HG03565 (cell line): Measurements from ENCODE around the gene TFF2.
A peak's percentile ranks its signal among the peaks of the same experiment; 100 is the strongest.

Experiments
- ATAC-seq: cut with Tn5 transposase; IDR thresholded peaks from one replicate; pipeline ENCODE4 v1.9.1; 2021; ENCODE audit warnings: mild to moderate bottlenecking, moderate library complexity; ENCODE audit not compliant: unreplicated experiment

The TFF2 gene

DNA sequence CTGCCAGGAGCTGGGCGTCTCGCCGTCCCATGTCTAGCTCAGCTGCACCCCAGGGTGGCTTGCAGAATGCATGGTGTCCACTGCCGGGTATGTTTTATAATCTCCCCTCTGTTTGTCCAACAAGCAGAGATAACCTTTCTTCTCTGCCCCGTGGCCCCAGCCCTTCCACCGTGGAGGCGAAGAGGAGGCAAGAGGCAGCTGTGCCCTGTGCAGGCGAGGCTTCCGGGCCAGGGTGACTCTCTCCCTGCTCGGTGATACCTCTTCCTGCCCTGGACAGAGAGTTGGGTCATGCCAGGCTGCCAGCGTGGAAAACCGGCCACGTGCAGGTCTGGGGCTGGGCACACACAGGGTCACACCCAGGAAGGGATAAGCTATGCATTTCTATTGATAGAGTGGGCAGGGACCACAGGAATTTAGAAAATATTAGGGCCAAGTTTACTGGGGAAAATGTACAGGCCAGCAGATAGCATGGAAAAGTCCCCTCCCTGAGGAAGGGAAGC lies at the start of gene TFF2:
TSS of gene TFF2 (minus strand) at position 68 of the 500 bp plus-strand sequence. CDS start at position 31, 37 bp downstream.
- ATAC-seq = no peak

GRCh38 chr21:42400525-42400924 lies 49.7 kb upstream of the TFF2 start:
- ATAC-seq = peak; percentile 45

GRCh38 chr21:42398436-42399028 lies 47.7 kb upstream of the TFF2 start:
- no peak for ATAC-seq

DNA sequence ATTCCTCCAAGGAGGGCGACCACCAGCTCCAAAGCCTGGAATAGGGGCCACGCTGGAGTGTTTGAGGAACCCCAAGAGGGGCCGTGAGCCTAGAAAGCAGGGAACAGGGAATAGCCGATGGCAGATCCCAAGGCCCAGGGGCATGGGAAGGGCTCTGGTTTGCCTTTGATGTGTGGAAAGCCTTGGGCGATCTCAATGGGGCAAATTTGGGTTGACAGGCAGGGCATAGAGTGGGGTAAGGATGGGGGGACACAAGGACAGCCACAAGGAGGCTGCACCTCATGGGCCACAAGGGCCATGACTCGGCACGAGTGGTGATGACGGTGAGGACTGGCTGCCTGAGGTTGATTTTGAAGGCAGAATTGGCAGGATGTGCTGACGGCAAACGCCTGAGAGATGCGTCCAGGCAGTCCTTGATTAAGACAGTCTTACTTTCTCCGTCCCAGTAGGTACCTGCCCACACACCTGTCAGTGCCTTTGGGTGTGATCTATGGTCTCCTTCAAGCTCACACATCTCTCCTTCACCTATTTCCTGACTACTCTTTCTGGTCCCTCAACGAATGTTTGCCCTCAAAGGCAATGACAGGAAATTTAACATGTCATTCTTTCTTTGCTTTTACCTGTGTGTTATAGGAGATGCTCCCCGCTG lies 47.1 kb upstream of the TFF2 start:
- ATAC-seq = no peak

DNA sequence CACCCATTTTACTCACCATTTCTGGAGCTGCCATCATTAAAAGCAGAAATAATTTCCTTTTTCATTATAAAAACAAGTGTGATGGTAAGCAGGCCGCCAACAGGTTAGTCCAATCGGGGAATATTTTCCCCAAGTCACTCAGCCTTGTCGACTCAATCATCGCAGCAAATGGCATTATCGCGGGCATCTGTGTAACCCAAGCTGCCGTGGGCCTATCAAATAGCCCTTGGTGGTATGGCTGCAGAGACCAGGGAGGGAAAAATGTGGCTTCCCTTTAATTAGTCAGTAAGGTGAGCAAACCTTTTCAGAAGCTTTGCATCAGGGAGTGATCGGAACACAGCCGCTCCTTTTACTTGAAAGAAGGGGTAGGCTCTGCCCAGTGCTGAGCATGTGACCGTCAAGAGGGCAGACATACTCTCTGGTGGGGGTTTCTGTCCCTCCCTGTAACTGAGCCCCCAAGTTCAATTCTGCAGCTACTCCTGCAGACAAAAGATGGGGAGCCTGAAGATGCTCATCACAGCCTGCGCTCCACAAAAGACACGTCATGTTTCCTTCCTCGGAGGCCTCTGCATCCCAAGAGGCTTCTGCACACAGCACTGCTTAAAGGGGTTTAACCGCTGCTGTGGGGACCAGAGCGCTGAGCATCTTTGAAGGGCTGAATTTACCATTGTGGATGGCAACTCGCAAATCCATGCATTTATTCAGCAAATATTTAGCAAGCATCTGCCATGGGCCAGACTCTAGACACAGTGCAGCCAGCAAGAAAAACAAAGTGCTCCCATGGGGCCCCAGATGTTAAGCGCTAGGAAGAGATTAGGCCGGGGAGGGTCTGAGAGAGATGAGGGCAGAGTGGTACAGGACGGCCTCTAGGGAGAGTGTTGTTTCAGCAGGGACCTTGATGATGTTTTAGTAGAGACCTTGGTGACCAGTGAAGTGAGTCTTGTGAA lies 46.3 kb upstream of the TFF2 start:
- no peak for ATAC-seq

- ATAC-seq = no peak
Measured at GRCh38 chr21:42395905-42396651, 45.3 kb upstream of the TFF2 start, which contains the start of gene TMPRSS3. TMPRSS3 (minus strand) TSS chr21:42396052; CDS start chr21:42395417, 635 bp downstream.

- ATAC-seq = no peak
Measured at GRCh38 chr21:42395302-42395701, 44.5 kb upstream of the TFF2 start.

- no peak for ATAC-seq
Measured at GRCh38 chr21:42393443-42393950, 42.7 kb upstream of the TFF2 start.

GRCh38 chr21:42392731-42393442 lies 42.1 kb upstream of the TFF2 start:
- peak; percentile 76 for ATAC-seq

DNA sequence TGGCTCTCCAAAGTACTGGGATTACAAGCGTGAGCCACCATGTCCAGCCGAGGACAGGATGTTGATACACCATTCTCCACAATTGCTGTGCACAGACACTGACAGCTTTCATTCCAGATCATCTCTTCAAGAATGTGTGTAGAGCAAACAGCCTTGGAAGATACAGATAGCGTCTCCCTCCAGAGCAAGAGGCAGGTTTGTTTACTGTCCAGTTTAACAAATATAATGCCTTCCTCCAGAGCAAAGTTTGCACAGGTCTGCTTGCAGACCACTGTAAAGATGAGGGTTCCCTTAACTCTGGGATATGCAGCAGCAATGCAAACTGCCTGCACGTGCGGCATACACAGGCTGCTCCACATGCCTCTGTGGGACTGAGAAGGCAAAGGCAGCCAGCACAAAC lies 40.5 kb upstream of the TFF2 start:
- no peak for ATAC-seq

DNA sequence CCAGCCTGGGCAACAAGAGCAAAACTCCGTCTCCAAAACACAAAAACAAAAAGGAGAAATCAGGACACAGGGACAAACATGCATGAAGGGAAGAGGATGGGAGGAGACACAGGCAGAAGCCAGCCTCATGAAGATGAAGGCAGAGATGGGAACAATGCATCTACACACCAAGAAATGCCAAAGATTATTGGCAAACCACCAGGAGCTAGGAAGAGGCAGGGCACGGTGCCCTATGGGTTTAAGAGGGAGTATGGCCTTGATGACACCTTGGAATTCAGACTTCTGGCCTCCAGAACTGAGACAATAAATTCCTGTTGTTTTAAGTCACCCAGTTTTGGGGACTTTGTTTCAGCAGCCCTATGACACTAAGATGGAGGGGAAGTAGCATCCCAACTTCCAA lies 39.9 kb upstream of the TFF2 start:
- ATAC-seq = no peak

DNA sequence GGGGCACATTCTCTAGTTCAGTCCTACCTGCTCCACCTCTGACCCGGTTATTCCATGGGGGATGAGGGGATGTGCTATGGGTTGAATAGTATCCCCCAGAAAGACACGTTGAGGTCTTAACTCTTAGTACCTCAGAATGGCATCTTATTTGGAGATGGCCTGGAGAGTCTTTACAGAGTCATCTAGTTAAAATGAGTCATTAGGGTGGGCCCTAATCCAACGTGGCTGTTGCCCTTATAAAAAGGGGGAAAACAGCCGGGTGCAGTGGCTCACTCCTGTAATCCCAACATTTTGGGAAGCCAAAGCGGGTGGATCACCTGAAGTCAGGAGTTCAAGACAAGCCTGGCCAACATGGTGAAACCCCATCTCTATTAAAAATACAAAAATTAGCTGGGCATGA lies 39.4 kb upstream of the TFF2 start:
- no peak for ATAC-seq

- ATAC-seq = no peak
Measured at GRCh38 chr21:42389449-42389835, 38.6 kb upstream of the TFF2 start.

DNA sequence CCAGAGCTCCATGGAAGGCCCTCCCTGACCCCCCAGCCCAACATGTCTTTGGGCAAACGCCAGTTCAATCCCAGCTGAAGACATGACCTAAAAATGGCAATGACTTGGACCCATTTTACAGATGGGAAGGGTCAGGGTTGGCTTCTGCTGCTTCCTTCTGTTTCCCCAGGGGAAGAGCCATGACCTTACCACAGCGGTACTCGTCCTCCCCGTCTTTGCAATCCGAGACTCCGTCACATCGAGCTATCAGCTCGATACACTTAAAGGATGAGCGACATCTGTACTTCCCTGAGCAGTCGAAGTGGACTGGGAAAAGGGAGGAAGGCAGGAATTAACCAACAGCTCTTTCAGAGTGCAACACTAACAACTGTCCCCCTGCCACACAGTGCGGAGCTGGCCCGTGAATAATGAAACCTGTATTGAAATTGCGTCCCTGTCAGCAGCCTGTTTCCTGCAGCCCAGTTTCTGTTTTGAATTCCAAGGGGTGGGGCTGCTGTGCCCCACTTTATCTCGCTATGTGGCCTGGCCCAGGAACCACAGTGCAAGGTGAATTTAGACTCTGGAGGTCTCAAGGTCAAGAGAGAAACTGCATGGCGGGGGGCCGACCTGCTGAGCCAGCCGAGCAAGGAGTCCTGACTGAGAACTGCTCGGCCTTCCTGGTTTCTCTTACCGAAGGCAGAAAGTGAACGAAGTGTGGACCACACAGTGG lies 38.1 kb upstream of the TFF2 start:
- no peak for ATAC-seq

DNA sequence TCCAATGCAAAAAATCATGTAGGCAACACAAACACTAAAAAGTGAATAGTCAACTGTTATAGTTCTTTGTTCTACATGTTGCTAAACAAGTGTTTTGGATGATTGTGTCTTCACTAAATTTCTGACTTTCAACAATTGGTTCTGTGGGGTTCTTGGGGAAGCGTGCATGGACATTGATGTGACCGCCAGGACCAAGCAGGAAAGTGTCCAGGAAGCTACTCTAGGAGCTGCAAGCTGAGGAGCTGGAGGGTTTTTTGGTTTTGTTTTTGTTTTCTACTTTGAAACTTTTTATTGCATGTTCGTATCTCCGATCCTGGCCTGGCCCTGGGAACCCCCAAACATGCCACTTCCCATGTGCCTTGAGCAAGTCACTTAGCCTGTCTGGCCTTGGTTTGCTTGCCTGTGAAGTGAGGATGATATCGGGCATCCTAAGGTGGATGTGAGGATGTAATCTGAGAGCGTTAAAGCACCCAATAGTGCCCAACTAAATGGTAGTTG lies 37.1 kb upstream of the TFF2 start:
- no peak for ATAC-seq

DNA sequence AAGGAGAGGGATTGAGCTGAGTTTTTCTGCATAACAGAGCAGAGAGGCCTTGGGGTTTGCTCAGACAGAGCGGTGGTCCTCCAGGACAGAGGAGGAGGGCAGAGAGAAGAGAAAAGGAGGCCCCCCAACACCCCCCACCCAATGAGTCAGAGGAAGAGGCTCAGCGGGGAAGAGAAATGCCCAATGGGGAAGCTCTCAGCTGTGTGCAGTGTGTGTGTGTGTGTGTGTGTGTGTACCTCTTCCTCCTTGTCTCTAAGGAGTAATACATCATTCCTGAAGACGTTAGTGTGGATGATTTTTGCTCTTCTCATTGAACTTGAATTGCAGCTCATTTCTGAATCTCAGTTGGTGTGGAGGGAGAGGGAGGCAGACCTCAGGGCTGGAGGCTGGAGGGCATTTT lies 36.4 kb upstream of the TFF2 start:
- ATAC-seq = no peak

DNA sequence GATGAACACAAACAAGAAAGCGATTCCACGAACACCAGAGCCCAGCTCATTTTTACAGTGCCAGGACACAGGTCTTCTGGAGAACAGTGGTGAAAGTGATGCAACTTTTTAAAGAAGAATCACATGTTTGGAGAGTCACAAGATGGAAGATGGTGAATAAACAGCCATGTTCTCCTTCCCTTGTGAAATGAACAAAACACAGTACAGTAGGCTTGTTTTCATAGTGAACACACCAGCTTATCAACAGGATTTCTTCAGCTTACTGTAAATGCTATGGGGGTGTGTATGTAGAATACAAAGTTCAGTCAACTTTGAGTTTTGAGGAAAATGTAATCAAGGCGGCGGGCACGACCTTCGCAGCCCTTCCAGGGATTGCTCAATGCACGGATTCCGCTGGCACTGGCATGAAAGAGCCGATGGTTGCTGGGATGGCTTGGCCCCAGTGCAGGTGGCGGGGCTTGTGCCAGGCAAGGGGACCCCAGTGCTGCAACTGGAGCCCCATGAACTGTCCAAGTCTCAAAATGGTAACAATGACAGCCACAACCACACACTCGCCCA lies 35.3 kb upstream of the TFF2 start:
- ATAC-seq = no peak

GRCh38 chr21:42385619-42386018 lies 34.8 kb upstream of the TFF2 start:
- no peak for ATAC-seq

DNA sequence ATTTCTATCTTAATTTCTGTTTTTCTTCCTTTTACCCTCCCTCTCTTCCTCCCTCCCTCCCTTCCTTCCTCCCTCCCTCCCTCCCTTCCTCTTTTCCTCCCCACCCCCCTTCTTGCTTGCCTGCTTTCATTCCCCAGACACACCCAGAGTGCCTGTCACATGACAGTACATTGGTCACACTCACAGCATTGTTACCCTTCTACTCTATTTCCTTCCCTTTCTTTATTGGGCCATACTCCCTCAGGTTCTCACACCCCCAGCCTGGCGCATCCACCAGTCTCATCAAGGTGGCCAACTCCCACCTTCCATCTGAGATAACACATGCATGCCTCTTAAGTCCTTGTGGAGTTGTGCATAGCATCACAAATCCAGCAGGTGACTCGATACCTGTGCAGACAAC lies 34.2 kb upstream of the TFF2 start:
- no peak for ATAC-seq
